H1 (cell line): ENCODE data around the gene IDE. TPM values are rescaled to one million over a fixed set of nuclear protein-coding genes. Genes with fewer than 3 reads are reported as not detected.

Experiments used
- CTCF ChIA-PET: fragments of 300-600 bp; sonication (Branson Sonifier 250); formaldehyde crosslinking; loops from one replicate; lab custom pipeline; 2021; ENCODE audit not compliant: partially characterized antibody; lab: Charles Lee
- POLR2A ChIA-PET: fragments of 300-600 bp; sonication (Branson Sonifier 250); formaldehyde crosslinking; loops from one replicate; lab custom pipeline; 2021; ENCODE audit warnings: inconsistent platforms; ENCODE audit not compliant: partially characterized antibody; lab: Charles Lee
- DNase-seq, 2 experiments: peaks; one replicate each; pipeline versions ENCODE4 v3.0.0 to v3.0.0-alpha.2; 2010 to 2022; ENCODE audit warnings: low spot score in 2 of 2, low read depth in 1 of 2, mixed read lengths in 1 of 2
- FAIRE-seq: peaks from 2 replicates; lab custom pipeline; 2011; peaks lifted over from hg19 to GRCh38; lab: Jason Lieb, UNC
- H2AFZ ChIP-seq: 2 replicates; pipeline ENCODE4 v1.8.1; 2012; ENCODE audit warnings: low read length, inconsistent platforms
- H2AK5ac ChIP-seq: 2 replicates; pipeline ENCODE4 v1.6.1; 2013; ENCODE audit warnings: low read depth, low read length
- H2BK120ac ChIP-seq: replicated peaks from 2 replicates; pipeline ENCODE3; 2013; ENCODE audit warnings: low read depth, low read length, inconsistent platforms
- H2BK12ac ChIP-seq: 2 replicates; pipeline ENCODE4 v1.6.1; 2013; ENCODE audit warnings: low read depth, low read length
- H2BK15ac ChIP-seq: 2 replicates; pipeline ENCODE4 v1.6.1; 2013; ENCODE audit warnings: low read length
- H2BK20ac ChIP-seq: 2 replicates; pipeline ENCODE4 v1.6.1; 2013; ENCODE audit warnings: low read length
- H2BK5ac ChIP-seq: 2 replicates; pipeline ENCODE4 v1.6.1; 2013; ENCODE audit warnings: low read depth, low read length
- H3K14ac ChIP-seq: 2 replicates; pipeline ENCODE4 v1.6.1; 2013; ENCODE audit warnings: inconsistent platforms; ENCODE audit not compliant: insufficient read length
- H3K18ac ChIP-seq: 2 replicates; pipeline ENCODE4 v1.6.1; 2013; ENCODE audit warnings: low read length; ENCODE audit errors: extremely low read depth
- H3K23ac ChIP-seq: 2 replicates; pipeline ENCODE4 v1.6.1; 2013; ENCODE audit warnings: inconsistent platforms; ENCODE audit not compliant: insufficient read length
- H3K23me2 ChIP-seq: 2 replicates; pipeline ENCODE4 v1.6.1; 2013; ENCODE audit warnings: low read depth, low read length
- H3K27ac ChIP-seq: 2 replicates; pipeline ENCODE4 v1.6.1; 2011; ENCODE audit warnings: low read depth, low read length, inconsistent platforms
- H3K27me3 ChIP-seq, 4 experiments: replicated peaks in 1 of 4; 1 replicate in 1 of 4; 2 replicates in 3 of 4; pipeline versions ENCODE4 v1.6.1 to v1.8.1; 2011 to 2013; ENCODE audit warnings: low read length in 3 of 4, mild to moderate bottlenecking in 3 of 4, inconsistent platforms in 2 of 4, mixed read lengths in 2 of 4, moderate library complexity in 1 of 4; ENCODE audit not compliant: control insufficient read depth in 3 of 4, insufficient read depth in 3 of 4; ENCODE audit errors: extremely low read depth in 1 of 4
- H3K36me3 ChIP-seq, 4 experiments: 2 replicates each; pipeline versions ENCODE4 v1.6.1 to v1.8.1; 2011 to 2013; ENCODE audit warnings: mild to moderate bottlenecking in 4 of 4, low read length in 3 of 4, moderate library complexity in 2 of 4, control low read depth in 1 of 4, inconsistent platforms in 1 of 4; ENCODE audit not compliant: insufficient read depth in 4 of 4, control insufficient read depth in 2 of 4
- H3K4ac ChIP-seq: replicated peaks from 2 replicates; pipeline ENCODE3; 2013; ENCODE audit warnings: low read length, low read depth, mixed read lengths, inconsistent platforms; ENCODE audit not compliant: insufficient read length
- H3K4me1 ChIP-seq, 4 experiments: replicated peaks in 1 of 4; 1 replicate in 1 of 4; 2 replicates in 3 of 4; pipeline versions ENCODE4 v1.6.1 to v1.8.1; 2011 to 2013; ENCODE audit warnings: low read length in 3 of 4, inconsistent platforms in 2 of 4, mixed read lengths in 1 of 4; ENCODE audit not compliant: insufficient read depth in 4 of 4, control insufficient read depth in 3 of 4
- H3K4me2 ChIP-seq, 2 experiments: 2 replicates each; pipeline versions ENCODE4 v1.6.1 to v1.8.1; 2011 to 2013; ENCODE audit warnings: low read depth in 2 of 2, low read length in 2 of 2, control low read depth in 1 of 2, inconsistent platforms in 1 of 2, mild to moderate bottlenecking in 1 of 2; ENCODE audit not compliant: insufficient read depth in 1 of 2
- H3K4me3 ChIP-seq, 4 experiments: fragments of 200-600, 300-600 bp in 1 of 4; sonication (generic), shearing (Covaris generic), sonication (Bioruptor Twin) in 1 of 4; 2 replicates each; pipeline versions ENCODE4 v1.5.1 to v1.8.1; 2011 to 2016; ENCODE audit warnings: low read length in 4 of 4, low read depth in 3 of 4, control low read depth in 2 of 4, inconsistent platforms in 2 of 4, mild to moderate bottlenecking in 2 of 4, mixed read lengths in 1 of 4, moderate library complexity in 1 of 4; ENCODE audit not compliant: insufficient read depth in 2 of 4; ENCODE audit errors: extremely low read depth in 1 of 4
- H3K56ac ChIP-seq: replicated peaks from 2 replicates; pipeline ENCODE3; 2013; ENCODE audit warnings: low read depth, mild to moderate bottlenecking, mixed read lengths, low read length, inconsistent platforms; ENCODE audit not compliant: insufficient read length
- H3K79me1 ChIP-seq: 2 replicates; pipeline ENCODE4 v1.6.1; 2013; ENCODE audit warnings: low read depth, low read length, control low read depth
- H3K79me2 ChIP-seq, 2 experiments: 2 replicates each; pipeline versions ENCODE4 v1.6.1 to v1.8.1; 2012 to 2013; ENCODE audit warnings: low read length in 2 of 2, mild to moderate bottlenecking in 2 of 2, inconsistent platforms in 1 of 2; ENCODE audit not compliant: insufficient read depth in 2 of 2, control insufficient read depth in 1 of 2
- H3K9ac ChIP-seq, 4 experiments: replicated peaks in 1 of 4; 1 replicate in 1 of 4; 2 replicates in 3 of 4; pipeline versions ENCODE4 v1.6.1 to v1.8.1; 2011 to 2013; ENCODE audit warnings: low read depth in 3 of 4, low read length in 3 of 4, control low read depth in 2 of 4, mild to moderate bottlenecking in 2 of 4, moderate library complexity in 2 of 4, inconsistent platforms in 1 of 4; ENCODE audit errors: extremely low read depth in 1 of 4
- H3K9me3 ChIP-seq, 2 experiments: 2 replicates each; pipeline versions ENCODE4 v1.6.1 to v1.8.1; 2012 to 2013; ENCODE audit warnings: mild to moderate bottlenecking in 2 of 2, moderate library complexity in 2 of 2, control low read depth in 1 of 2, inconsistent platforms in 1 of 2, low read depth in 1 of 2, low read length in 1 of 2, mixed read lengths in 1 of 2; ENCODE audit not compliant: insufficient read depth in 2 of 2
- H4K20me1 ChIP-seq, 2 experiments: replicated peaks in 1 of 2; 2 replicates each; pipeline versions ENCODE3 to v1.8.1; 2011 to 2013; ENCODE audit warnings: inconsistent platforms in 2 of 2, low read length in 2 of 2, mild to moderate bottlenecking in 1 of 2; ENCODE audit not compliant: insufficient read depth in 2 of 2, control insufficient read depth in 1 of 2
- H4K5ac ChIP-seq: 2 replicates; pipeline ENCODE4 v1.6.1; 2013; ENCODE audit warnings: low read length, low read depth, mixed read lengths, inconsistent platforms; ENCODE audit not compliant: insufficient read length
- H4K8ac ChIP-seq: 2 replicates; pipeline ENCODE4 v1.8.0; 2013; ENCODE audit warnings: mild to moderate bottlenecking, moderate library complexity, low read length, inconsistent platforms; ENCODE audit not compliant: insufficient read depth; ENCODE audit errors: extremely low read depth
- H4K91ac ChIP-seq: replicated peaks from 2 replicates; pipeline ENCODE3; 2013; ENCODE audit warnings: low read length, mixed read lengths, inconsistent platforms; ENCODE audit not compliant: insufficient read length
- ATF3 ChIP-seq: IDR thresholded peaks from 2 replicates; pipeline ENCODE4 v1.6.1; 2011; ENCODE audit warnings: low read depth, mild to moderate bottlenecking, low read length; ENCODE audit not compliant: insufficient read depth
- BACH1 ChIP-seq: IDR thresholded peaks from 2 replicates; pipeline ENCODE4 v1.6.1; 2012; ENCODE audit warnings: low read length, improper control_type of control experiment
- CEBPB ChIP-seq: IDR thresholded peaks from 2 replicates; pipeline ENCODE4 v1.6.1; 2012; ENCODE audit warnings: low read depth, low read length
- JUN ChIP-seq: IDR thresholded peaks from 2 replicates; pipeline ENCODE4 v1.6.1; 2011; ENCODE audit warnings: low read depth, mild to moderate bottlenecking, improper control_type of control experiment, low read length
- KDM4A ChIP-seq: IDR thresholded peaks from one replicate; pipeline ENCODE4 v1.7.1; 2012; ENCODE audit warnings: low read depth, mild to moderate bottlenecking, moderate library complexity, low read length, inconsistent platforms; ENCODE audit not compliant: severe bottlenecking
- MAX ChIP-seq: IDR thresholded peaks from 2 replicates; pipeline ENCODE4 v1.6.1; 2012; ENCODE audit warnings: inconsistent platforms
- NANOG ChIP-seq: IDR thresholded peaks from 2 replicates; pipeline ENCODE4 v1.6.1; 2011; ENCODE audit warnings: low read length, low read depth, mild to moderate bottlenecking, inconsistent platforms; ENCODE audit not compliant: insufficient read depth, poor library complexity, severe bottlenecking
- WGBS, 2 experiments: shearing (Covaris generic) in 1 of 2; methylation state at CpG; one replicate each; pipeline versions ENCODE4 v1.1.6 to v1.1.7; 2013 to 2015; ENCODE audit warnings: low lambda C conversion rate in 2 of 2, mixed read lengths in 2 of 2, inconsistent platforms in 1 of 2, low coverage in 1 of 2, missing lambda C conversion rate in 1 of 2; ENCODE audit not compliant: insufficient replicate concordance in 2 of 2, insufficient coverage in 1 of 2, insufficient read length in 1 of 2; ENCODE audit errors: extremely low coverage in 1 of 2, missing lambda C conversion rate in 1 of 2; 5-methylcytosine and 5-hydroxymethylcytosine counted together
- polyA plus RNA-seq, 7 experiments: library from polyadenylated mRNA; depleted of rRNA in 3 of 7; stranded (reverse) in 5 of 7; unstranded in 2 of 7; fragments of >200 nt in 5 of 7; fragments of 200-250 nt in 2 of 7; gene quantifications; 1 replicate in 5 of 7; 2 replicates in 1 of 7; 4 replicates in 1 of 7; pipeline versions ENCODE4 v1.2.1 to v1.2.3, GENCODE V29; 2011 to 2013; ENCODE audit warnings: missing spikeins in 2 of 7, mixed read lengths in 2 of 7
- total RNA-seq: library from RNA; stranded (reverse); fragmentation: NEBNext Ultra II Directional; extraction: Animal tissue kit (Norgen Biotek cat#: 25700); gene quantifications from 2 replicates; pipeline ENCODE4 v1.2.1, GENCODE V29; 2021

Gene IDE
- total and polyA plus RNA-seq, 2 of the 8 experiments (the other 6 are each of a cell fraction or from before 2014, with no cell fraction given), result 12.7 to 52.7 TPM

- POLR2A ChIA-PET, result interaction anchor here (1.1 to 3.8 kb wide), 2 partner anchors 20 kb away, joined by 5 to 34 read pairs; partner anchors contain the start of gene IDE
- peak overlapping the region; percentile 84; the same call in 1 of the 2 replicates for H3K27ac ChIP-seq
Measured at GRCh38 chr10:92593619-92594588, 20.0 kb upstream of the IDE start.

More at GRCh38 chr10:92593619-92594588, 20.0 kb upstream of the IDE start:
- peak overlapping the region; percentile 85 to 96 (median 88) for H3K4me3 ChIP-seq
- no peak overlapping the region for H2BK5ac ChIP-seq
- H4K5ac ChIP-seq, result peak overlapping the region; percentile 21
- no peak overlapping the region for H2BK120ac ChIP-seq
- peaks cover 2% of the 10 kb centered on the region; the same call in 1 of the 2 replicates for H3K79me1 ChIP-seq
- peaks cover 5% of the 10 kb centered on the region for H3K23me2 ChIP-seq
- H2AK5ac ChIP-seq, result no peak overlapping the region
- no peaks in the 10 kb centered on the region for H3K27me3 ChIP-seq
- peak overlapping the region; percentile 56 to 85 (median 81) for H3K9ac ChIP-seq
- no peaks in the 10 kb centered on the region for H3K9me3 ChIP-seq
- no peaks in the 10 kb centered on the region for H3K36me3 ChIP-seq
- no peak overlapping the region for H3K56ac ChIP-seq
- peaks cover 2 to 6% of the 10 kb centered on the region in 2 experiments for H4K20me1 ChIP-seq
- H3K14ac ChIP-seq, result no peak overlapping the region
- no peak overlapping the region for H2AFZ ChIP-seq
- no peak overlapping the region for H4K91ac ChIP-seq
- H3K4me2 ChIP-seq, result peak overlapping the region; percentile 84 to 89
- no peak overlapping the region for H2BK12ac ChIP-seq
- CTCF ChIA-PET, result no interaction called here
- H3K4me1 ChIP-seq, result peaks cover 0 to 4% (median 2%) of the 10 kb centered on the region in 4 experiments; a peak in 3 of 7 replicates
- H3K18ac ChIP-seq, result no peak overlapping the region
- no peak overlapping the region for H2BK15ac ChIP-seq
- WGBS, 2 experiments, result 10% methylated on average over 9 of the region's 9 CpGs; no CpG with 5 or more reads in 1 of the 2 experiments
- H3K79me2 ChIP-seq, result peaks cover 47 to 57% of the 10 kb centered on the region in 2 experiments
- TF ChIP-seq BACH1 (no peak), ATF3 (no peak), NANOG (no peak), CEBPB (no peak), MAX (no peak), JUN (no peak), KDM4A (no peak)
- FAIRE-seq, result no peak
- no peak overlapping the region for H3K4ac ChIP-seq
- no peak overlapping the region for H2BK20ac ChIP-seq
- H3K23ac ChIP-seq, result no peak overlapping the region
- H4K8ac ChIP-seq, result no peak overlapping the region
- no peak for DNase-seq
